Measurements from ENCODE around the gene ZBTB18.

Gene ZBTB18

DNA sequence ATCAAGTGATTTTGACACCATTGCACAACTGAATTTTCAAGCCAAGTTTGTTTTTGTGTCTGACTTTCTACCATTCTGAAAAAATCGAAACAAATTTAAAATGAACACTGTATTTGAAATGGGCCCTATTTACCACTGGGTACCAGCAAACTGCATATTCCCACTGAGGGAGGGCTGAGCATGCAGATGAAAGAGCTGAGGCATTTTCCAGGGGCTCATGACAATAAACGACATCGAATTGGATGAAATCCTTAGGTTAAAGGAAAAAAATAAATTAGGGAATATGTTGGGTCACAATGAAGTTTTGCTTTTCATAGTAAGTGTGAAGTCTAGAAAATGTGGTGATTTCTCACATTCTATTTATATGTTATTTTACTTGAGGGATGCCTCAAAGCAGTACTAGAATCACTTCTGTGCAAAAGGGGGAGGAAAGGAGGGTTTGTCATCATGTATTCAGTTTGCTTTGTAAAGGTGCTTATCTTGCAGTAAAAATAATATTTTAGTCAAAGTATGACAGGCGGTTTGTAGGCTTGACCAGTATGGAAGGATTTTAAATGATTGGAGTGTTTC, 11.2 kb downstream of the ZBTB18 start:
- no peak for DNase-seq (ENCODE audit: low spot score)

DNA sequence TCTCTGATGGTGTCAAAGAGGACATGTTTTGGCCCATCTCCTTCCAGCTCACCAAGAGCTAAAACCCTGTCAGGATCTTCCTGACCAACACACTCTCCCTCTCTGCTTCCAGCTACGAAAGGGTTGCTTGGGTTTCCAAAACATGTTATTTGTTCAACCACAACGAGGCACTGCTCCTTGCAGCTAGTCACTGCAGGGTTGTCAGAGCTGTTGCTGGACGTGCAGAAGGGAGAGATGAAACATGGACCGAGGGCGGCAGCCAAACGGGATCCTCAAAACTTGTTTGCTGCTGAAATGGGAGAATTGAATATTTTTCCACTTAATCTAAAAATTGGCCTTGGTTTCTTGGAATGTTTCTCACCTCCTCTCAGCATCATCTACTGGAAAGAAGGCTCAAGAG, 12.4 kb downstream of the ZBTB18 start:
- no peak for DNase-seq (ENCODE audit: low spot score)

DNA sequence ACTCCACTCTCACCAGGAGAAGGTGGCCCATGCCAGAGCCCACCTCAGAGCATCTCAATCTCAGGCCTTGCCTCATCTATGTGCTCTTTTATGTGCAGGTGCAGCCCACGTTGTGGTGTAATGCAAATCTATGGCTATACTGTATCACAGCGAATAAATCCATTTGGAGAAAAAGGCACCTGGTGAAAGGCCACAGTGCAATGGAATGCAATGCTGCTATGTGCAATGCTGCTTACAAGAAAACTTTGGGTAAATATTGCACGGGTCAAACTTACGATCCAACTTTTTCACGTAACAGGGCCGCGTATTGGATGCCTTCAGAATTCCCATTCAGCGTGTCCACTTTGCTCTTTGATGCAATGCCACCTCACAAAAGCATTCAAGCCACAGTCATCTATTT, 13.5 kb downstream of the ZBTB18 start:
- no peak for DNase-seq (ENCODE audit: low spot score)

DNA sequence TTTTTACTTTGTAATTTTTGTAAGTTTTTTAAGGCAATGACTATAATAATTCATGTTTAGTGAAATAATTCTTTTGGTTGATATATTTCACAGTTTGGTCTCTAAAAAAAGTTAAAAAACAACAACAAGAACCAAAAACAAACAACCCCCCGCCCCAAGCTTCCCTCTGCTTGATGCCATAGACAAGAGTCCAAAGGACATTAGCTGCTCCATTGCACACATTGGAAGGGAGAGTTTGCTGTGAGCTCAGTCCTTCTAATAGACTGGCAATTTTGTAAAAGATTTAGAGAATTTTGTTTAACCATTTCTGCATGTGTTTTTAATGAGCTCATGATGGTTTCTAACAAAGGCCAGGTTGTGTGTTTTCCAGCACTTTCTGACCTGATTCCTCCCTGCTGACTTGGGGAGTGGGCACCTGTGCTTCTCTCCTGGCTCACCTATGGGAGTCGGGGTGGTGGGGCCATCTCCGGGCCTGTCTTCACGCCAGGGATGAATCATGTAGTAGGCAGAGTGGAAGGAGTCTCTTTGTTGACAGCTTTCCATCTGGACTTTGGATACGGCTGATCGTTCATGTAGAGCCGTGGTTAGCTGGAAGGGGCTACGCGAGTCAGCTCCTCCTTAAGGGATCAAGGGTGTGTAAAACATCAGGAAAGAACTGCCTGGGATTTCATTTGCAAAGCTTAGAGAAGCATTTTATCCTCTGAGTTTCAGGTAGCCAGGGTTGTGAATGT, 14.1 kb downstream of the ZBTB18 start:
- no peak for DNase-seq (ENCODE audit: low spot score)

DNA sequence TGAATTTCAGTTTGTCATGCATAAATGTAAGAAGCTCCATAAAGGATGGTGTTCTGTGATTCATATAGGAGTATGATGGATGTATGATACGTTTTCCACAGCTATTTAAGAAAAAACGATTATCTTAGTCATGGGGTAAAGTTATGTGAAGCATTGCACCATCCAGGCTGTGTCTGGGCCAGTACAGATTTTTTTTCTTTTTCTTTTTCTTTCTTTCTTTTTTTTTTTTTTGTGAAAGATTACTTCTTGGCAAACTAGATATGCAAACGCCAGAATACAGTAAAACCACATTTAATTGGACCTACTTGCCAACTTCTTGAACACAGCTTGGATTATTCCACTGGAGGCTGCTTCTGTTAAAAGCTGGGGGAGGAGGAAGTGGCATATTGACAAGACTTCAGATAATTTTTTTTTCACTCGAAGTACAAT, 14.9 kb downstream of the ZBTB18 start:
- no peak for DNase-seq (ENCODE audit: low spot score)

DNA sequence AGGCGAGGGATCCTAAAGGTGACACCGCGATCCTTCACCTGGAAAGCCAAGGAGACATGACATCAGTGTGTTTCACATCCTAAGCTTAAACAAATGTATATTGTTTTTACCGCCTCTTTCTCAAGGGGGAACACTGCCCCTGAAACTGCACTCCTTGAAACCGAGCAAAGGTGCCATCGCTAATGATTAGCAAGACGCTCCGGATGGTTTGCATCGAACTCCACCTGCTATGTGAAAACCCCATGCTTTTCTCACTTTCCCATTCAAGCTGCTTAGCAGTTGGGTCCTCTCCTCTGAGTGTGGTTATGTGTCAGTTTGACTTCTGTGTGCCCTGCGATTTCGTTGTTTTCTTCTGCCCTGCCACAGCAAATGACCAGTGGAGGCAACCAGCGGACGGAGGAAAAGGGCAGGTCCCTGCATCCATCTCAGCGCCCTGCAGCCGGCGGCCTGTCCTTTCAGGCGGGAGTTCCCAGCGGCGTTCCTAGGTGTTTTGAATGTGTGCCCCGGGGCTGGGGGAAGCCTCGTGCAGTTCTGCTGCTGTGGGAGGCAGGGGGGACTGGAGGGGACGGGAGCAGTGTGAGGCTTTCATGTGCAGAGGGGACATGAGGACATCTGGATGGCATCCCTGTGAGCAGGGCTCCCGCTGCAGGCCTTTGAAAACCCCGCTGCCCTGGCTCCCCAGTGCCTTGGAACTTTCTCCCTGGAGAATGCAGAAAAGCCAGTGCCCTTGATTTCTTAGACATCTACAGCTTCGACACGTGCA, 16.1 kb downstream of the ZBTB18 start:
- DNase-seq (ENCODE audit: low spot score), result no peak

DNA sequence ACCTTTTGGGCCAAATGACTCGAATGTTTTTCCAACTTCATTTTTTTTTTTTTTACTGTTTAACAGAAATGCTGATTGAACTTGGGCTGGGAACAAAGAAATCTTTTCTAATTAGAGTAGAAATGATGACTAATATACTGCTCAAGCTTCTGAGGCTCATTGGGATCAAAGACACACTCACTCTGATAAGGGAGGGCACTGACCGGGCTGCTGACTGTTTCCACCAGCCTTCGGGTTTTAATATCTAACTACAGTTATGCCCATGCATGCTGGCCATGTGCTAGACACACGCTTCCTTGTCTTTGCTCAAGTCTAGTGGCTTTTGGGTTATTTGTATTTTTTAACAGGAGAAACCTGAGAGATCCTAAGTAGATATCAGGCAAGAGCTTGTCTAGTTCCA, 16.8 kb downstream of the ZBTB18 start:
- DNase-seq (ENCODE audit: low spot score), result no peak

DNA sequence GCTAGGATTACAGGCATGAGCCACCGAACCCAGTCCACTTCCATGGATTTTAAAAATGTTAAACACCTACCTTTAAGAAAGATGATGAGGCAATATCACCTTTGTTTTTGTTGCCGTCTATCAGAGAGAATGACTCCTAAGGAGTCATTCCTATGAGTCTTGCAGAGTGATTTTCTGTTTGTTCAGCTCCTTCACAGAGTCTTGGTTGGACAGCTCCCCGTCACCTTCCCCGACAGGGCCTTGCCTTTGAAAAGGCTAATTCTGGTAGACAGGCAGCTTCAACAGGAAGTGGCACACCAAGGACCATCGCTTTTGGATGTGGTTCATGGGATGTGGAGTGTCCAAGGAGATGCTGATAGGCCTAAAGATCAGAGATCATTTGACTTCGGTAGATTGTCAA, 17.5 kb downstream of the ZBTB18 start:
- DNase-seq (ENCODE audit: low spot score), result no peak

DNA sequence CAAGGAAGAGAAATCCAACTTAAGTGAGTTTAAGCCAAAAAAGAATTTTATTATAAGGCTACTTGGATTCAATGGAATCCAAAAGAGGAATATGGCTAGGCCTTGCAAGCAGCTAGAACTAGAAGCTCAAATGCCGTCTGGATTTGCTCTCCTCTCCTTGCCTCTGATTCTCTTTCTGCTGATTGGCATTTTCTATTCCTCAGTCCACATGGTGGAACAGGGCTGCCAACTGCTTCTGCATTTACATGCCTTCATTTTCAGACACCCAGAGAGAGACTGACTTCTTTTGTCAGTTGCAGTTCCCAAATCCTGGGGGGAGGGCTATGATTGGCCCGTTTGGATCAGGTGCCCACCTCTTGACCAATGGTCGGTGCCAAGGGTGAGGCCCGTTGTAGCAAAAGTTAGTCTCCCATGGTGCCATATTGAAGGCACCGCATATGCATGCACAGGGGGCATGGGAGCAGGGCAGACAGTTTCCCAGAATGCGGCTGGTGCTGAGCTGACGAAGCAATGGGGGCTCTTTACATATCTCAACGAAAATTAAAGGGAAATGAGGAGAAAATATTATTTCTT, 18.3 kb downstream of the ZBTB18 start:
- no peak for DNase-seq (ENCODE audit: low spot score)

DNA sequence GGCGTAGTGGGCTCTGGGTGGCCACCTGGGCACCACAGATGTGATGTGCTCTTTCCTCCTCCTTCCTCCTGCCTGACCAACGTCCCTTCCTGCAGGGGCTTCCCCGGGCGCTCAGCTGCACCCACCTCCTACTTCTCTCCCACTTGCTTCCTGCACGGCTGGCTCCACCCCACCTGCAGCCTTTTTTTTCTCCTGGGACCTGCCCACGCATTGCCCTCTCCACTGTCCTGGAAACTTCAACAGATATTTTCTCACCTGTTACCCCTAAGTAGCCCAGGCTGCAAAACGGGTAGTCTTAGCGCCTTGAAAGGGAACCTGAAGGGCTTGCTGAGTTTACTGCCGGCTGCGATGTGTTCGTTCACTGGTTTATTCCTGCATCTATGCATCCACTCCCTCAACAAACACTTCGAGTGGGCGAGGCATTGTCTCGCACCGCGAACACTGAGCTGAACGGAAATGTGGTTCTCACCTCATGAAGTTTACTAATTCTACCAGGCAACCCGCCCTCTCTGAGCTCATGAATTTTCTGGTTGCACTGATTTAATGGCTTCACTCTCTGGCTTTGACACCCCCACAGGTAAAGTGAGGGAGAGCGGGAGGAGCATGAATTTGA, 23.6 kb downstream of the ZBTB18 start:
- peak; percentile 80 for DNase-seq (ENCODE audit: low spot score)

DNA sequence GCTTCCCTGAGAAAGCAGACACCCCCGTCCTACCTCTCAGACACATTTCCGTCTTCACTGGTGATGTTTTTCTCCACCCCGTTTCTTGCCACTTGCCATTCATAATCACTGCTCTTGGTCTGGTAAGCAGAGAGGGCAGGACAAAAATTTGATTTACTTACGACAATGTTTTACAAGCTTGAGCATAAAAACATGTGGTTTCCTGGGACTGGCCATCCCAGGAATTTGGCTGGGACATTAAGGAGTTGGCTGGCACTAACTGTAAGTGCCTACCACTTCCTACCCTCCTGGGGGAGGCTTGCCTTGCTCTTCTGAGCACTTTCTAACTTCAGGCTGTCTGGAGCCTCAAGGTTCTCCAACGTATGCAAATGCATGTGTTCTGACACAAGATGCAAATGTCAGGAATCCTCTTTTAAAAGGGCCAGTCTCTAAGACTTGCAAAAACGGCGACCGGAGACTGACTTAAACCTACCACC, 24.2 kb downstream of the ZBTB18 start:
- DNase-seq (ENCODE audit: low spot score), result no peak

DNA sequence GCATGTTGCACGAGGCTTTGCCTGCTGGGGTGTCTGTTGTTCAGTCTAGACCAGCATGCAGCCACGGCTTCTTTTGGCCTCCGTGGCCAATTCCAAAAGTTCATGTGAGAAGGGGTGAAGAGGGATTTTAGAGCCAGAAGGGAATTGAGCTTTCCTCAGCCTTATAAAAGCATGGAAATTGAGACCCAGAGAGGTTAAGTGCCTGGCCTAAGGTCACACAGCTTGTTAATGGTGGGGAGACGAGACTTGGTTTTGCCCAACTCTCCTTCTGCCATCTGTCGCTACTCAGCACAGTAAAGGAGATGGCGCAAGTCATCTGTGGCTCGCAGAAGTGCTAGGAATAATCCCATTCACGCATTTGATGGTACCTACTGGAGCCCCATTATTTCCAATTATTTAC, 25.7 kb downstream of the ZBTB18 start:
- DNase-seq (ENCODE audit: low spot score), result no peak

DNA sequence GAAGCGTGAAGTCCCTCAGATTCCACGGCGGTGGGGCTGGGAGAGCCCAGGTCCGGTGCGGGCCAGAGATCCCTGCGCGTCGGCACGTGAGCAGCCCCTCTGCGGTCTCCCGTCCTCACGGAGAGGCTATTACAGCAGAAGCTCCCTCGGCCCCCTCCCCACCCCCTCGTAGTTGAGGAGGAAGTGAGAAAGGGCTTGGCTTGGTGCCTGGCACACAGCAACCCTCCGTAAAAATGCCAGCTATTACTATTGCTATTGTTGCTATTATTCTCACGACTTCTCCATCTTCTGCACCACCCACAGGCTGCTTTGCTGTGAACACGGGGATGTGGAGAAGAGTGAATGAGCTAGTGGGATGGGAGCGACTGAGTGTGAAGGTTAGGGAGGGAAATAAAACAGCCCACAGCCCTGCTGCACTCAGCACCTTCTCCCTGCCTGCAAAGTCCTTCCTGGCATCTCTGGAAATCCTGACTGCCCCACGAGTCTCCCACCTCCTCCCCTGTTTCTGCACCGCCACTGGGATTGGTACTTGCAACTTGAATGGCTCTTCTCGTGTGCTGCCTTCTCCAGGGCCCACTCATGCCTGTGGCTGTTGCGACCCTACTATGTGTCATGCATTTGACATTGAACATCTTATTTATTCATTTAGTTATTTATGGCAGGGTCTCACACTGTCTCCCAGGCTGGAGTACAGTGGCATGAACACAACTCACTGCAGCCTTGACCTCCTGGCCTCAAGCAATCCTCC, 26.6 kb downstream of the ZBTB18 start:
- no peak for DNase-seq (ENCODE audit: low spot score)

DNA sequence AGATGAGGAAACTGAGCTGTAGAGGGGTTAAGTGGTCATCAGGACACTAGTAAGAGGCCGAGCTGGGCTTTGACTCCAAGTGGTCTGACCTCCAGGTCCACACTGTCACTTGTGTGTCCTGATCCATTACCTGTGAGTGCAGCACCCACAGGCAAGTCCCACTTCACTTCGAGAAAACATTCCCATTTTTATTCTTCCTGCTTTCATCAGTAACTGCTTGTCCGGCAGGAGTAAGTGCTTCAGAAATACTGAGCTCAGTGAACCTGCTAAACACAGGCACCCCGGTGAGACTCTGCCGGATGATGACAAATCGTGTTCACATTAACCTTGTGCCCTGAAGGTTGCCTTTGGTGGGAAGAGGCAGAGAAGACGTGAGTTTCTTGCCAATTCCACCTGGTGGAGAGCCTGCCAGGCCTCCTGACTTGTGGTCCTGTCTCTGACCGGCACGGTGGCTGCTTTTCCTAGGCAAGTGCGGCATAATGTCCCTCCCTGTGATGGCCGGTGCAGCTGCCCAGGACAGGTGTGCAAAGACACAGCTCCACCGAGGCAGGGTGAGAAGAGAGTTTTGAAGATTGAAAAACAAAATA, 29.4 kb downstream of the ZBTB18 start:
- DNase-seq (ENCODE audit: low spot score), result no peak

DNA sequence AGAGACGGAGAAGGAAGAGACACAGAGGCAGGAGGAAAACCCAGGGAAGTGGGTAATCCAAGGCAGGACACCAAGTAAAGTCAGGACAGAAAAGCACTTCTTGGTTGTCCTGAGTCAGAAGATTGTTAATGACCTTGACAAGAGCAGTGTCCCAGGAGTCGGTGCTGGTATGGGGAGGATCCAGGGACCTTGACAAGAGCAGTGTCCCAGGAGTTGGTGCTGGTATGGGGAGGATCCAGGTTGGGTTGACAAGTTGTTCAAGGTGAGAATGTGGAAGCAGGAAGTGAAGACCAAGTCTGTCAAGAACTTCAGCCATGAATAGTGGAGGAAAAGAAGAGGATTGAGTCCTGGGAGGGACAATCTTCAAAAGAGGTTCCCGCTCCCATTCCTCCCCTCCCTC, 31.9 kb downstream of the ZBTB18 start:
- no peak for DNase-seq (ENCODE audit: low spot score)

DNA sequence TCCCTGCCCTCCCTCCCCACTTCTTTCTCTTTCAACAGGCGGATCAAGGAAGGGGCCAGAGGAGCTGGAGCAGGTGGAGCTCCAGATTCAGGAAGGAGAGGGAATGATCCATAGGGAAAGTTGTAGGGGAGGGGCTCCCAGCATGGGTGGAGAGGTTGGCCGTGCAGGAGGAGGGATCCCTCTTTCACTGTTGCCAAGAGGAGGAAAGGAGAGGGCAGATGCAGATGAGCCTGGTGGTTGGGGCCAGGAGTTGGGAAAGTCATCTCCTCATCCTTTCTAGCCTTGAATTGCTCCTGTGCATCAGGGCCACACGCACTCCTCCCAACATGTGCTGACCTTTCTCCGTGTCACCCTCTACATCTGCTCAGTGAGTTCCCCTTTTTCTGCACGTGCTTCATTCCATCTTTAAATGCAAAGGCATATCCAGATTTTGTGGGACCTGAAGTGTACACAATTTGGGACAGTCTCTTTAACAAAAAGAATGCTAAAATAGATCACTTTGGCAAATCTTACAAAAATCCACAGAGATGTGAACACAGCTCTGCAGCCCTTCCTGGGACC, 32.4 kb downstream of the ZBTB18 start:
- no peak for DNase-seq (ENCODE audit: low spot score)

DNA sequence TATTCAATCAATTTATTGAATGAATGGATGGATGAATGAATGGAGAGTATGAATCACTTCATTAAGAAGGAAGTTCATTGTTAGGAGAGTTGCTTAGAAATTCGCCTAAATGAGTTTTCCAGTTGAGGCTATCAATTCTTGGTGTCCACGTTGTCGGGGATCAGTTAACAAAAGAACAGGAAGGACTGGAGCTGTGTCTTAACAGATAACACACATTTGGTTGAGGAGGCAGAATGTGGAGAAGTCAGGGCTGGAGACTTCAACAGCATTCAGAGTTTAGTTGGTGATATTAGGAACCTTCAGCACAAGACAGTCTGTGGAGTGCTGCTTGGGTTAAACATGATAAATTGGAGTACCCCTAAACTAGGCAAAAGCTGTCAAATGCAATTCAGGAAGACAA, 33.7 kb downstream of the ZBTB18 start:
- no peak for DNase-seq (ENCODE audit: low spot score)

DNA sequence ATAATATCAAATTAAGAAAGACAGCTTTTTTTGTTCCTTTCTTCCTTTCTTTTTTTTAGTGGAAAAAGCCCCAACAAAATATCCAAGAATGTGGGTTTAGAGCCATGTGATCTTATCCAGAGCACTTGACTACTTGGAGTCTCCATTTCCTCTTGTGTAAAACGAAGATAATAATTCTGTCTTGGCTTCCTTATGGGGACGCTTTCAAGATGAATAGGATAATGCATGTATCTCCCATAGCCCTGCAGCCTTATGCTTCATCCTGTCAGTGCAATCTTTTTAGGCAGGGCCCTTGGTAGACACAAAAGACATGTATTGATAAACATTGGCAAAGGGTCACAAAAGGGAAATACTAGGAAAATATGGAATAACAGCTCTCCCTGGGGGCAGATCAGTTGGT, 34.8 kb downstream of the ZBTB18 start:
- no peak for DNase-seq (ENCODE audit: low spot score)

DNA sequence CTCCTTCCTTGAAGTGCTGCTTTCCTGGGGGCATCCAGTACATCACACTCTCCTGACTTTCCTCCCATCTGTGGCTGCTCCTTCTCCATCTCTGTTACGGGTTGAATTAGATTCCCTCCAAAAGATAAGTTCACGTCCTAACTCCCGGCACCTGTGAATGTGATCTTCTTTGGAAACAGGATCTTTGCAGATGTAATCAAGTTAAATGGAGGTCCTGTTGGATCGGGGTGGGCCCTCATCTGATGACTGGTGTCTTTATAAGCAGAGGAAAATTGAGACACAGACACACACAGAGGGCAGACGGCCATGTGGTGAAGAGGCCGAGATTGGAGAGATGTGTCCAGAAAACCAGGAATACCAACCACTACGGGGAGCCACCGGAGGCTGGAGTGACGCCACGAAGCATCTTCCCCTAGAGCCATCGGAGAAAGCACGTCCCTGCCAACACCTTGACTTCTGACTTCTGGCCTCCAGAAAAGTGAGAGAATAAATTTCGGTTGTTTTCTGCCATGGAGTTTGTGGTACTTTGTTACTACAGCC, 36.0 kb downstream of the ZBTB18 start:
- no peak for DNase-seq (ENCODE audit: low spot score)

DNA sequence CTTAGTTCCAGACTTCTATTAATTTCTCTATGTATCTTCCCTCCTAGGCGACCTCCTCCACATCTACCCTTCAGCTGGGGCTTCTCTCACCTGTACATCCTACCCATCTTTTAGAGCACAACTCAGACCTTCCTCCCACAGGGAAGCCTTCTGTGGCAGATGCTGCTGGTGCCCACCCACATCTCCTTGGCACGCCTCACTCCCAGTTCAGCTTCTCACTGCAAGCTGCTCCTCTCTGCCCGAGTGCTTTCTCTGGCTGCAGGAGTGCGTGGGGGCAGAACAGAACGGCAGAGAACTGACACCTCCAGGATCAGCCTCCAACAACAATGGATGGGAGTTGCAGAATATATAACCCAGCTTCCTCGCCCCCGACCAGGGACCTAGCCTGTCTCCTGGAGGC, 36.5 kb downstream of the ZBTB18 start:
- DNase-seq (ENCODE audit: low spot score), result no peak

DNA sequence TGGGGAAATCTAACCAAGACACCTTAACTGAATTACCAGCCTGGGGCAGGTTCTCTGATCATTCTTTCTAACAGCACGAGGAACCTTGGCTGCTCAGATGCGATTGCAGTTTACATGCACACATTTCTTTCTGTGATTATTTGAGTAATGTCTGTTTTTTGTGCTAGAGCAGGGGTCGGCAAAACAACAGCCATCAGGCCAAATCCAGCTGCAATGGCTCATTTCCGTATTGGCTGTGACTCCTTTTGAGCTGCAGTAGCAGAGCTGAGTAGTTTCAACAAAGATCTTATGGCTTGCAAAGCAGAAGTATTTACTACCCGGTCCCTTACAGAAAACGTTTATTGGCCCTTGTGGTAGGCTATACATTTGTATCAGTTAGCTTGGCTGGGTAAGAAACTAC, 37.1 kb downstream of the ZBTB18 start:
- no peak for DNase-seq (ENCODE audit: low spot score)
